DMS53 treated with DMSO at 0.1 percent for 48 hours (cell line): ENCODE measurements around the gene ACADSB.
A peak's percentile ranks its signal among the peaks of the same experiment; 100 is the strongest.

ENCODE experiments used
- DNase-seq: peaks from one replicate; lab custom pipeline; 2025; ENCODE audit not compliant: unreplicated experiment; lab: John Stamatoyannopoulos, UW

The ACADSB gene

DNA sequence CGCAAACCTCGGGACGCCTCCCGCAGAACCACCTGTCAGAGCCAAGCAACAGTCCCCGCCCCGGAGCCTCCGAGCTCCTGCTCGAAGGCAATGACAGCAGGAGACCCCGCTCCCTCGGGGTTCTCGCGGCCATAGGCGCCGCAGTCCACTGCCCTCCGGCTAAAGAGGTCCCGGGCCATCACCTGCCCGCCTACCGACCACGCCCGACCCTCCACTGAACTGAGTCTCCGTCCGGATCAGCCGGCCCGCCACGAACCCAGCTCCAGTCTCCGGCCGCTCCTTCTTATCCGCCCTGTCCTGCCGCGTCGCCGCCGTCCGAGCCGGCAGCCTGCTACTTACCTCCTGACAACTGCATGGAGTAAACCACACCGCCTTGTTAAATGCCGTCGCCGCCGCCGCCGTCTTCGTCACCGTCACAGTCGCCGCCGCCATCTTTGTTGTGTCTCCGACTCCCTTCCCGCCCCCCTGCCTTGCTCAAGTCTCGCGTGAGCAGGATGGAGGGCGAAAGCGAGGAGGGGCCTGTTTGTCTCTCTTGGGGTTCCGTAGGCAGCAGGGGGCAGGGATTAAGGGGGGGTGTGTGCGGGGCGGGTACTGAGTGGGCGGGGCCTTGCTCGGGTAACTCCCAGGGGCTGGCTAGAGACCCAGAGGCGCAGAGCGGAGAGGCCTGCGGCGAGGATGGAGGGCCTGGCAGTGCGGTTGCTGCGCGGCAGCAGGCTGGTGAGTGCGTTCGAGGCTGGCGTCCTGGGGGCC is at the start of gene ACADSB, which contains the start of gene IKZF5:
ACADSB (plus strand) TSS at position 652 of the 750 bp plus-strand sequence; CDS start at position 676, 24 bp downstream.
IKZF5 (minus strand) TSS at position 441 of the 750 bp plus-strand sequence. CDS start 10,170 bp downstream, outside the sequence.
- peak; percentile 84 for DNase-seq

DNA sequence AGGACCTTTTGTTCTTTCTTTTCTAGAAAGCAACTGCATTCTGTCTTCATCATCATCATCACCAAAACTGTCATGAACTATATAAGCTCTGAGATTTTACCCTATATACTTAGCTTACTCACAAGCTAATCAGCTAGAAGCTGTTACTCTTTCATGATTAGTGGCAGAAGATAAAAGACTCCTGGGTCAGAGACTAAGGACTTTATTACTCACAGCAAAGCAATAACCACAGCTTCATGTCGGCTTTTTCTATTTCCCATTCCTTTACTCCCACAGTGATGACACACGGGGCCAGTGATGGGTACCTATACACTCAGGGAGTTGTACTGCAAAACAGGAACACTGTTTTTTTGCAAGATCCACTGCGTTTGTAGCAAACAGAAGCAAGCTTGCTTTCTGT is 46.4 kb upstream of the ACADSB start:
- no peak for DNase-seq

DNA sequence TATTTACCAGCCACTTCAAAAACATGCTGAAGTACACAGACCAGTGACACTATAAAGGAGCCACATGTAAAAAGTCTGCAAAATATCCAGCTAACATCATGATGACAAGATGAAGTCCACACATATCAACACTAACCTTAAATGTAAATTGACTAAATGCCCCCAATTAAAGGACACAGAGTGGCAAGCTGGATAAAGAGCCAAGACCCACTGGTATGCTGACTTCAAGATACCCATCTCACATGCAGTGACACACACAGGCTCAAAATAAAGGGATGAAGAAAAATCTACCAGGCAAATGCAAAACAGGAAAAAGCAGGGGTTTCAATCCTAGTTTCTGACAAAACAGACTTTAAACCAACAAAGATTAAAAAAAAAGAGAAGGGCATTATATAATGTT is 41.9 kb upstream of the ACADSB start:
- no peak for DNase-seq

DNA sequence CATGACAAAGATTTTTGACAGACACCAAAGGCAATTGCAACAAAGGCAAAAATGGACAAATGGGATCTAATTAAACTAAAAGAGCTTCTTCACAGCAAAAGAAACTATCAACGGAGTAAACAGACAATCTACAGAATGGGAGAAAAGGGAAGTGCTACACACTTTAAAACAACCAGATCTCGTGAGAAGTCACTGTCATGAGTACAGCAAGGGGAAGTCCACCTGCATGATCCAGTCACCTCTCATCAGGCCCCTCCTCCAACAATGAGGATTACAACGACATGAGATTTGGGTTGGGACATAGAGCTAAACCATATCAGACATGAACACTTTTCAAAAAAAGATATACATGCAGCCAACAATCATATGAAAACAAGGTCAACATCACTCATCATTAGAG is 40.1 kb upstream of the ACADSB start:
- DNase-seq, result no peak

DNA sequence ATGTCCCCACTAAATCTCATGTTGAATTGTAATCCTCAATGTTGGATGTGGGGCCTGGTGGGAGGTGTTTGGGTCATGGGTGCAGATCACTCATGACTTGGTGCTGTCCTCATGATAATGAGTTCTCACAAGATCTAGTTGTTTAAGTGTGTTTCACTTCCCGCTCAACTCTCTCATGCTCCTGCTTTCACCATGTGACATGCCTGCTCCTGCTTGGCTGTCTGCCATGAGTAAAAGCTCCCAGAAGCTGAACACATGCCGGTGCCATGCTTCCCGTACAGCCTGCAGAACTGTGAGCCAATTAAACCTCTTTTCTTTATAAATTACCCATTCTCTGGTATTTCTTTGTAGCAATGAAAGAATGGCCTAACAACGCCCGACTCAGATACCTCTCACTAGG is 34.8 kb upstream of the ACADSB start:
- DNase-seq, result no peak

DNA sequence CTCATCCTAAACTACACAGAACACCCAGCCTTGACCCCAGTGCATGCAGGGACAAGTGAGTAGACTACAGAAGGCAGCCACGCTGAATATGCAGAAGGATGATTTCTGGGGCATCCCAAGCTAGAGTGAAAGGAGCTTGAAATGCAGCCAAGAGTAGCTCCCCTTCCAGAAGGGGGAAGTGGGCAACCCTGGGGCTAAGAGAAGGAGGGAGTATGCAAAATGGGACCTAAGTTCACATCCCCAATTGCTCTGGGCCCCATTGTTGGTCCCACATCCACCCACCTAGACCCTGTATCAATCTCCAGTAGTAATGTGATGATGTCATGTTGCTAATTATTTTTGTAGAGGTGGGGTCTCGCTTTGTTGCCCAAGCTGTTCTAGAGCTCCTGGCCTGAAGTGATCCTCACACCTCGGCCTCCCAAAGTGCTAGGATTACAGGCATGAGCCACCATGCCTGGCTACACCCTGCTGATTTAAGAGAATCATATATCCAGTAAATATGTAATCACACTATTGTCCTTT is 34.2 kb upstream of the ACADSB start:
- no peak for DNase-seq

GRCh38 chr10:122980209-122981065 is 28.4 kb upstream of the ACADSB start, which contains the start of gene PSTK:
TSS of gene PSTK (plus strand) at chr10:122980401. CDS start at chr10:122980480, 79 bp downstream.
- DNase-seq, result peak; percentile 84

- DNase-seq, result no peak
Measured at GRCh38 chr10:122981066-122981464, 27.7 kb upstream of the ACADSB start.

DNA sequence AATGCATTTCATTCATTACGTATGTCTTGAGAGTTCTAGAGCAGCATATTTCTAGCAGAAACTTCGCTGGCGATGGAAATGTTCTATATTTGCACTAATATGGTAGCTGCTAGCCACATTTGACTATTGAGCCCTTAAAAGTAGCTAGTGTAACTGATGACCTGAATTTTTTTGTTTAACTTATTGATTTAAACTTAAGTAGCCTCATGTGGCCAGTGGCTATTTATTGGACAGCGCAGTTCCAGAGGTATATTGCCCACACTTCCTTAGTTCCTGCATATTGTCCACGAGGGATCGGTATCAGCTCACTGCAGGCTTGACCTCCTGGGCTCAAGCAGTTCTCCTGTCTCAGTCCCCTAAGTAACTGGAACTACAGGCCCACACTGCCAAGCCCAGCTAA is 24.9 kb upstream of the ACADSB start:
- DNase-seq, result no peak

- DNase-seq, result no peak
Measured at GRCh38 chr10:122984708-122985107, 24.1 kb upstream of the ACADSB start.

DNA sequence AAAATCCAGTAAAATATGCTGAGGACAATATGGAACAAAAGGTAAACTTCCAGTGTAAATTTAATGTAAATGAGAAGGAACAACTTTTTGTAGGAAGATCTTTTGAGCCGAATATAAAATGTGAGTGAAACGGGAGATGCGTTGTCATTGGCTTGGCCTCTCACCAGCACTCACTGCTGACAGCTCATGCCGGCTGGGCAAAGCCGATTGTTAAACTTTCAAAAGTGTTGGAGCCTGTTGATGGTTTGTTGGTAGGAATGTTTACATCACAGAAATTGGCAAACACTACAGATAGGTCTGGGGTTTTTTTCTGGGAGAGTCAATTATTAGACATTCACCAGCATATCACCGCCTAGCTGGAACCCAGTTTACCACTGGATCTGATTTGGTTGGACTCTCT is 22.5 kb upstream of the ACADSB start:
- no peak for DNase-seq

DNA sequence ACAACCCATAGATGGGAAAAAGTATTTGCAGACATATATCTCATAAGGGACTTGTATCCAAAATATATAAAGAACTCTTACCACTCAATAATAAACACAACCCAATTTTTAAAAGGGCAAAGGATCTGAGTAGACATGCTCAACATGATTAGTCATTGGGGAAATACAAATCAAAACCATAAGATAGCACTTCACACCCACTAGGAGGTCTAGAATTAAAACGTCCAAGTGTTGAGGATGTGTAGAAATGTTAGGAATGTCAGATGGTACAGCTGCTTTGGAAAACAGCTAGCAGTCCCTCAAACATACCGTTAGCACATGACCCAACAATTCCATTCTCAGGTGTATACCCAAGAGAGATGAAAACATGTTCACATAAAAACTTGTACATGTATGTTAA is 20.3 kb upstream of the ACADSB start:
- DNase-seq, result no peak

- no peak for DNase-seq
Measured at GRCh38 chr10:122990278-122990677, 18.5 kb upstream of the ACADSB start.

GRCh38 chr10:122992031-122992585 is 16.7 kb upstream of the ACADSB start:
- DNase-seq, result no peak

- DNase-seq, result no peak
Measured at GRCh38 chr10:122993797-122994336, 14.9 kb upstream of the ACADSB start.

GRCh38 chr10:122995936-122996335 is 12.9 kb upstream of the ACADSB start:
- no peak for DNase-seq

GRCh38 chr10:122997864-122998263 is 10.9 kb upstream of the ACADSB start:
- no peak for DNase-seq

DNA sequence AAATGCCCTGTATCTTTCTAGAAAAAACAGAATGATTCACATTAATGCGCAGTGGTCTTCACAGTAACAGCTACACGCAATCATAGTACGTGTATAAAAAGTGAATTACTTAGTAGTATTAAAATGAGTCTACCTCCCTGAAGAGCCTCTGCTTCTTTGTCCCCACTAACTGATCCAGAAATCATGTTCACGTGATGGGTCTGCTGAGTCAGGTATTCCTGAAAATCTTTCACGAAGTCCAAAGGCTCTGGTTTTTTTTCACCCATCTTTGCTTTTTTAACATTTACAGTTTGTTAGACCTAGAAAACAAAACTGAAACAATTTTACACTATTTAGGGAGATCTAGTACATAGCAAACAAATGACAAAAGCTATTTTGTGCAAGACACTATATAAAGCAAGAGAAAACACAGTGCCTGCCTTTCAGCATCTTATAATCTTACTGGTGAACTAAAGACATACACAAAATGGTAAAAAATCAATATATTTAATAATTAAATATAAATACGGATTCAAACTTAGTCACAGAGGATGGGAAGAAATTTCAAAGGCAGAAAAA is 10.4 kb upstream of the ACADSB start:
- no peak for DNase-seq

GRCh38 chr10:122998934-122999333 is 9.9 kb upstream of the ACADSB start:
- no peak for DNase-seq

DNA sequence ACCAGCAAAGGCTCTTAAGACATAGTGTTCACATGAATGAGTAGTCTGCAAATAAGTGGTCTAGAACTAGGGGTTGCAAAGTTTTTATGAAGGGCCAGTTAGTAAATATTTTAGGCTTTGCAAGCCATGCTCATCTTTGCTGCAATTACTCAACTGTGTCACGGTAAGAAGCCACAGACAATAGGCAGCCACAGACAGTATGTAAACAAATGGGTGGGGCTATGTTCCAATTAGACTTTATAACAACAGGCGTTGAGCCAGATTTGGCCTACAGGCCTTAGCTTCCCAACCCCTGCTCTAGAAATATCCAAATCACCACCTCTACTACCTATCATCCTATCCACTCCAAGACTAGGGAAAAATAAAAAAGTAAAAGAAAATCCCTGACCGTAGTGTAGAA is 9.5 kb upstream of the ACADSB start:
- no peak for DNase-seq

DNA sequence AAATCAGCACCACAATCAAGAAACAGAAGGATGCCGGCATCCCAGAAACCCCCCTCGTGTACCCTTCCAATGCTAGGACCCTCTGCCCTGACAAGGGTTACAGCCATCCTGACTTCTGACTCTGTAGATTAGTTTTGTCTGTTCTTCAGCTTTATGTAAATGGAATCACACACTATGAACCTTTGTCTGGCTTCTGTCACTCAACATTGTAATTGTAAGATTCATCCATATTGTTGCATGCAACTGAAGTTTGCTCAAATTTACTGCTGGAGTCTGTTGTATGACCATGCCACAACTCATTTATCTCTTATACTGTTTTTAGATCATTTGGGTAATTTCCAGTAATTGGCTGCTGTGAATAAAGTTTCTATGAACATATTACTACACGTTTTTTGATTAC is 8.7 kb upstream of the ACADSB start:
- no peak for DNase-seq
